HG03139 (cell line): ENCODE data around the gene GPR3.
"Not testable (repeated sequence)": the region's sequence is repeated elsewhere in the genome, so short reads cannot be mapped to it uniquely, and the experiment has no call there.

Source experiments
- ATAC-seq: cut with Tn5 transposase; IDR thresholded peaks from one replicate; pipeline ENCODE4 v1.9.1; 2021; ENCODE audit not compliant: unreplicated experiment

GPR3 gene

GRCh38 chr1:27398405-27399149 lies 6.2 kb downstream of the GPR3 start:
- no peak for ATAC-seq

- ATAC-seq: no peak
Measured at GRCh38 chr1:27399251-27400025, 7.0 kb downstream of the GPR3 start.

DNA sequence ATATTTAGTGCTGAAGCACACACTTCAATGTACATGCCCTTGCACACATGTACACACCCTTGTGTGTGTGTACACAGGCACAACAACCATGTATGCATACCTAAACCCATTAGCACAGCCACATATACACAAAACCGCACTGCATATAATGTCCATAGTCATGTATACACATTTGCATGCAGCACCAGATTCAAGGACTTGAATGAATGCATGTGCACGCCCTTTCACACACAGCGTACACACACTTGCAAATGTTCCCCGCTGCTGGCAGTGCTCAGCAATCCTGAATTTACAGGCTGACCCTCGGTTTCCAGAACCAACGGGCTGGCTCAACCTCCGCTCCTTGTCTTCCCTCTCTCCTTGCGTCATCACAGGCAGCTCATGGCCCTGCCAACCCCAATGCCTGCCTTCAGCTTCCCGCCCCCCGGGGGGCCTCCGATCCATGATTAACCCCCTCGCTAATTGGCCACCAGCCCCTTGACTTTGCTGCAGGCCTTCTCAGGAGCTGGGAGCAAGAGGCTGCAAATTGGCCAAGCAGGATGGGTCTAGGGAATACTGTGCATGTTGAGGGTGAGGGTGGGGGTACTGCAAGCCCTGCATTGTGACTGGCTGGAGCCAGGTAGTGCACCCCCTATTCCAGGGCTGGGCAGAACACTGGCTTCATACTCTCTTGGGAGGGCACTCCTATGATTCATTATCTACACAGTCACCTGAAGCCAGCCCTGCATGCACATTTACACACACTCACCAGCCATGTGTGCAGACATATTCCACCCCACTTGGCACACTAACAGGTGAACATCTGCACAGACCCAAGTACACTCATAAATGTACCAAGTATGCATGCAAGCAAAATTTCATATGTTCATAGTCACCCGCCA lies 7.9 kb downstream of the GPR3 start:
- no peak for ATAC-seq

GRCh38 chr1:27400963-27401341 lies 8.5 kb downstream of the GPR3 start:
- no peak for ATAC-seq

- ATAC-seq: no peak
Measured at GRCh38 chr1:27402349-27402754, 9.9 kb downstream of the GPR3 start.

GRCh38 chr1:27403065-27403726 lies 10.8 kb downstream of the GPR3 start:
- no peak for ATAC-seq

DNA sequence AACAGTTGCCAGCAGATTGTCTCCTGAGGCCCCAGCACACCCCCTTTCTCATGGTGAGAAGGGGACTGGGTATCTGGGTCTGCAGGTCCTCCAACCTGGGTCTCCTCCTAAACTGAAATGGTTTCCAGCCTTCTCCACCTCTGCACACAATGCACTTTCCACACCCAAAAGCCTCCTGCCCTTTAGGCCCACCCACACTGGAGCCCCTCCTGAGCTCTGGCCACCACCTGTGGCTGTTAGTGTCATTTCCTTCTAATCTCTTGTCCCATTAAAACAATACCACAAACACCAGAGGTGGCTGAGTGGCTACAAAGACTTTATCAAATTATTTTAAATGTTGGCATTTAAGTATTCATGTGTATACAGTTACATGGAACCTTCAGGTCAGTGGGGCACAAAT lies 11.5 kb downstream of the GPR3 start:
- ATAC-seq: no peak

- ATAC-seq: no peak
Measured at GRCh38 chr1:27405074-27405473, 12.7 kb downstream of the GPR3 start.

GRCh38 chr1:27405598-27406361 lies 13.4 kb downstream of the GPR3 start:
- not testable (repeated sequence) for ATAC-seq

DNA sequence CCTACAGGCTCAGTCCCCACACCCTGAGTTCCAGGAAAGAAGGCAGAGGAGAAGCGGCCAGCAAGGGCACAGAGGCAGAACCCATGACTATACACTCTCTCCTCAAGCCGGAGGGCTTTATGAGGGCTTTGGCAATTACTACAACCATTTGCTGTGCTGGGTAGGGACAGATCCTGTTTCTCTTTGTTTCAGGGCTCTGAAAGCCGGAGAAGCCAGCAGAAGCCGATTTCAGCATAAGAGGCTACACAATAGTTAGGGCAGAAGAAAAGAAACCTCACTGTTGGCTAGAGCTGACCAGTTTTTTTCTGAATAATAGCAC lies 13.9 kb downstream of the GPR3 start:
- ATAC-seq: no peak

DNA sequence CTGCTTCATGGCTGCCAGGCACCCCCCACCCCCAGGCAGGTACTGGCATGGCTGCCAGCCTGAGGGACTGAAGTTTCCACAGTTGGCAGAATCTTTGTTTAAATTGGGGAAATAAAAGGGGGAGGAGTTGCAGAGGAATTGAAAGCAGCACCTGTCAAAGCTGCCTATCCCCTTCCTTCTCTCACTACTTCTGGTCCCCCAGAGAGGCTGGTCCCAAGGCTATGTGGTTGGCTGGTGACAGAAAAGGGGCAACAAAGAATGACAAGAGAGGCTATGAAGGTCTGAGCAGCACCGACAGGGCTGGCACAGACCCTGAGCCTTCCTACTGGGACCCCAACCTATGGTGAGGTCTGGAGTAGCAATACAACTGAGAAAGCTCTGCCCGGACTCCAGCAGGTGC lies 14.4 kb downstream of the GPR3 start:
- not testable (repeated sequence) for ATAC-seq

GRCh38 chr1:27408151-27408550 lies 15.7 kb downstream of the GPR3 start:
- ATAC-seq: no peak

GRCh38 chr1:27409669-27410068 lies 17.2 kb downstream of the GPR3 start:
- ATAC-seq: no peak

- no peak for ATAC-seq
Measured at GRCh38 chr1:27410709-27411108, 18.3 kb downstream of the GPR3 start.

DNA sequence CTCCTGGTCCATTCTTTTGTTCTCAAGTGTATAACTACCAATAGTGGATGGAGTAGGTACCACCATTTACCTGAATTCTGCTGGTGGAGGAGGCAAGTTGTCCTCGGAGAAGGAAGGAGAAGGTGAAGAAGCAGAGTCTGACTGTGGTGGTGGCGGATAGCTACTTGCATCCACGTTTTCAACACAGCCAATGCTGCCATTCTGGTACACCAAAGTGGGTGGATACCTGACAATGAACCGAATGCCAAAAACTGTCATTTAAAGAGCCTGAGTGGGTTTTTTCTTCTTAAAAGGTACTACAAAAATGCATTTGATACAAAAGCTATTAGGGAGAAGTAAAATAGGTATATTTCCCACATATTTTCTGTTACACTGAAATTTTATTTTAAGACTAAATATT lies 20.1 kb downstream of the GPR3 start:
- no peak for ATAC-seq

DNA sequence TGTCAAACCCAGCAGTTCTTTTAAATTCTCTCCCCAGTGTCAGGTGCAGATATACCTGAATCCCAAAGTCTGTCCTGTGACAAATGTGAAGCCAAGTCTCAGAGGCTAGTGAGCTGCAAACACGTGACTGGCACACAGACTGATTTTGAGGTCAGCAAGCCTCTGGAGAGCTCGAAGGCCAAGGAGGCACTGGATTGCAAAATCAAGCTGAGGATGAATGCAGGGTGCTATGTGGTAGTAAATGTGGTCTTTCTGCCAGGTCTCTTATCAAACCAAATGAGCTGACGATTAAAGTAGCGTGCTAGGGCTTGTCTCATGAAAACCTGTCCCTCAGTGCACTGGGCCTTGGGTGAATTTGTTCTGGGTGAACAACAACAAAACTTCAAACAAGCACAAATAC lies 20.6 kb downstream of the GPR3 start:
- ATAC-seq: no peak

- no peak for ATAC-seq
Measured at GRCh38 chr1:27414091-27414490, 21.7 kb downstream of the GPR3 start.

DNA sequence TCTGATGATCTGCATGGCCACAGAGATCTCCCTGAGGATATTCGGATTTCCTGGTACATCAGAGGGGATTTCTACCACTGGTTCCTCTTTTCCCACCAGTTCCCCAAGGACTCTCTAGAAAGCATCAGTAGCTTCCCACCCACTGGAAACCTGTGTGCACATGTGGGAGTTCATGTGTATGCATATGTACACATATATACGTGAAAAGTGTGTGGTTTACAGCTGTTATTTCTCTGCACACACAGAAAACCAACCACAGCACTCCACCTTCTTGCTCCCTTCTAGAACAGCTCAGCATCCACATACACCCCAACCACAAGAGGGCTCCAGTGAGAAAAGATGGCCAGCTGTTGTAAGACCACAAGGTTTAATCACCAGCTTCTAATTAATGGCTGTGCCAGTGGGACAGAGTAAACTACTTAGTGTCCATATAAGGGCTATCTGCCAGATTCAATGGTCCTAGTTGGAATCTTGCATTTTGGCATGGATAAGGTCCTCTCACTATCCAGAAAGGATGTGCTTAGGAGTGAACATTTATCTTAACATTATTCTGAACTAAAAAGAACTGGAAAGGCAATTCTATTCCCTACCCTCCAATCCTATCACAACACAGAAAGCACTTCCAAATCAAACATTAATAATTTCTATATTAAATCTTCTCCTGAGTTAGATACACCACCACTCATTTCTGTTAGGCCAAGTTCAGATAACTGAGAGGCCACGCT lies 24.1 kb downstream of the GPR3 start:
- no peak for ATAC-seq

GRCh38 chr1:27417713-27418112 lies 25.3 kb downstream of the GPR3 start:
- no peak for ATAC-seq
